Pancreas (tissue), 10 donors: Measurements from ENCODE around the gene PRR20A. TPM values are rescaled to one million over a fixed set of nuclear protein-coding genes. Genes with fewer than 3 reads are reported as not detected.
"Not testable (repeated sequence)": the region's sequence is repeated elsewhere in the genome, so short reads cannot be mapped to it uniquely, and the experiment has no call there.

ENCODE experiments used
- ATAC-seq, 4 donors: fragments of 200-7000 bp; cut with Tn5 transposase; one replicate each; pipeline versions ENCODE4 v1.8.0 to v1.9.1; 2020; ENCODE audit warnings: mild to moderate bottlenecking in 4 of 4, moderate library complexity in 4 of 4
- DNase-seq, 6 donors: peaks; one replicate each; pipeline ENCODE4 v3.0.0-alpha.2; 2020
- FAIRE-seq: peaks from 2 replicates; lab custom pipeline; 2012; peaks lifted over from hg19 to GRCh38; lab: Jason Lieb, UNC
- H3K27ac ChIP-seq, 4 donors: fragments of 200-600 bp; sonication (generic); 1 replicate in 3 of 4; 2 replicates in 1 of 4; pipeline versions ENCODE4 v1.5.0 to v1.8.0; 2020
- H3K27me3 ChIP-seq, 4 donors: fragments of 200-600 bp; one replicate each; pipeline ENCODE4 v1.8.0; 2021
- H3K36me3 ChIP-seq, 3 donors: fragments of 200-600 bp; sonication (generic) in 1 of 3; one replicate each; pipeline versions ENCODE4 v1.5.0 to v1.8.0; 2020 to 2021
- H3K4me1 ChIP-seq, 3 donors: fragments of 200-600 bp; one replicate each; pipeline ENCODE4 v1.8.0; 2021
- H3K4me3 ChIP-seq, 4 donors: fragments of 200-600 bp; sonication (generic) in 2 of 4; one replicate each; pipeline versions ENCODE4 v1.5.0 to v1.8.0; 2020 to 2021
- H3K9me3 ChIP-seq, 4 donors: fragments of 200-600 bp; one replicate each; pipeline ENCODE4 v1.8.0; 2021
- CTCF ChIP-seq, 4 donors: fragments of 200-600 bp; sonication (generic) in 3 of 4; IDR thresholded peaks; one replicate each; pipeline versions ENCODE4 v1.5.0 to v1.8.0; 2021; ENCODE audit warnings: antibody characterized with exemption in 4 of 4
- WGBS, 2 donors: extraction: QIAGEN DNeasy Blood & Tissue Kit; methylation state at CpG; one replicate each; pipeline ENCODE4 v1.1.7; 2013; 5-methylcytosine and 5-hydroxymethylcytosine counted together
- intact Hi-C, 3 donors: fragments of 100-400 bp; cut with DNase I; formaldehyde crosslinking; loops; one replicate each; pipeline versions ENCODE4 v1.11.1 to v1.14.2; 2022
- polyA plus RNA-seq, 2 donors: library from polyadenylated mRNA; stranded (reverse); fragments of 200-250 nt; gene quantifications; one replicate each; pipeline ENCODE4 v1.2.3, GENCODE V29; 2013
- total RNA-seq, 6 donors: library from RNA; stranded (reverse); fragmentation: NEBNext Ultra II Directional in 4 of 6; extraction: Animal tissue kit (Norgen Biotek cat#: 25700) in 4 of 6; gene quantifications; one replicate each; pipeline versions ENCODE4 v1.2.1 to v1.2.4, GENCODE V29; 2021 to 2023
- donor health status: healthy with polysubstance abuse.
- donor health status: DM: no; HTN: no; CAD: no; lungs with moderate emphysema.
- donor health status: DM: no; HTN: no; CAD: no.
- donor health status: control.
- donor health status: control.
- donor health status: Bipolar disorder and iron deficiency.
- donor health status: DM: yes; HTN: yes; CAD: no.
- donor health status: DM: no; HTN: no; CAD: no.
- donor health status: DM: no; HTN: no; CAD: no.
- donor health status: DM: yes; HTN: yes; CAD: no.

The PRR20A gene
- total and polyA plus RNA-seq, 8 donors = not detected

GRCh38 chr13:57137585-57137984 lies 3.1 kb upstream of the PRR20A start:
- intact Hi-C loops = no loop called here
- no peak for FAIRE-seq
- no peak for TF ChIP-seq CTCF (IDR thresholded peaks at IDR 0.05)
- H3K27ac ChIP-seq = no peak overlapping the region
- no peaks in the 10 kb centered on the region for H3K4me1 ChIP-seq
- DNase-seq = no peak
- H3K27me3 ChIP-seq = no peaks in the 10 kb centered on the region
- no peak for ATAC-seq
- H3K4me3 ChIP-seq = no peak overlapping the region
- H3K9me3 ChIP-seq = no peaks in the 10 kb centered on the region
- WGBS, 2 donors = 27 to 29% methylated on average over 4 of the region's 4 CpGs
- no peaks in the 10 kb centered on the region for H3K36me3 ChIP-seq

- H3K4me3 ChIP-seq = no peak overlapping the region
- DNase-seq (no peak), FAIRE-seq (no peak), ATAC-seq (no peak)
- H3K27me3 ChIP-seq = no peaks in the 10 kb centered on the region
- H3K4me1 ChIP-seq = no peaks in the 10 kb centered on the region
- H3K36me3 ChIP-seq = no peaks in the 10 kb centered on the region
- intact Hi-C loops = no loop called here
- 67 to 81% methylated on average over 5 of the region's 5 CpGs for WGBS, 2 donors
- no peak for TF ChIP-seq CTCF (IDR thresholded peaks at IDR 0.05)
- no peak overlapping the region for H3K27ac ChIP-seq
- H3K9me3 ChIP-seq = no peaks in the 10 kb centered on the region
These were observed 1.7 kb upstream of the PRR20A start for GRCh38 chr13:57138988-57139387.

GRCh38 chr13:57139781-57140180 lies 937 bp upstream of the PRR20A start:
- ATAC-seq, H3K36me3 ChIP-seq, H3K27ac ChIP-seq, H3K27me3 ChIP-seq, FAIRE-seq, H3K4me1 ChIP-seq, H3K4me3 ChIP-seq, intact Hi-C loops, H3K9me3 ChIP-seq: not testable (repeated sequence)
- peak in 1 of 6 donors; percentile 24 for DNase-seq
- 76 to 90% methylated on average over 4 to 7 of the region's 18 CpGs for WGBS, 2 donors

- WGBS, 2 donors = no CpG with 5 or more reads among the region's 22 CpGs
- H3K36me3 ChIP-seq, H3K9me3 ChIP-seq, H3K4me1 ChIP-seq, DNase-seq, ATAC-seq, intact Hi-C loops, H3K27ac ChIP-seq, FAIRE-seq, H3K4me3 ChIP-seq, H3K27me3 ChIP-seq: not testable (repeated sequence)
These were observed 6.5 kb downstream of the PRR20A start, which contains the start of gene PRR20B for GRCh38 chr13:57147188-57147587. TSS of gene PRR20B (plus strand) at chr13:57147488. CDS start at chr13:57147875, 387 bp downstream.

- H3K36me3 ChIP-seq, H3K27me3 ChIP-seq, ATAC-seq, DNase-seq, FAIRE-seq, H3K4me1 ChIP-seq, H3K4me3 ChIP-seq, H3K9me3 ChIP-seq, intact Hi-C loops, H3K27ac ChIP-seq: not testable (repeated sequence)
- whole genome bisulfite sequencing, 2 donors = 83 to 91% methylated on average over 6 of the region's 14 CpGs
These were observed 7.4 kb downstream of the PRR20A start for GRCh38 chr13:57148106-57148505.

GRCh38 chr13:57153761-57154160 lies 13.0 kb downstream of the PRR20A start, which contains the start of gene PRR20C:
TSS of gene PRR20C (plus strand) at chr13:57154061. CDS start at chr13:57154448, 387 bp downstream.
- intact Hi-C loops, FAIRE-seq, ATAC-seq, H3K9me3 ChIP-seq, H3K27ac ChIP-seq, H3K4me3 ChIP-seq, H3K27me3 ChIP-seq, H3K36me3 ChIP-seq, DNase-seq, H3K4me1 ChIP-seq: not testable (repeated sequence)
- WGBS, 2 donors = no CpG with 5 or more reads among the region's 22 CpGs

- FAIRE-seq, H3K4me3 ChIP-seq, H3K36me3 ChIP-seq, H3K27me3 ChIP-seq, intact Hi-C loops, DNase-seq, H3K27ac ChIP-seq, ATAC-seq, H3K4me1 ChIP-seq, H3K9me3 ChIP-seq: not testable (repeated sequence)
- WGBS, 2 donors = no CpG with 5 or more reads among the region's 22 CpGs
These were observed 19.6 kb downstream of the PRR20A start, which contains the start of gene PRR20D for GRCh38 chr13:57160332-57160731. TSS of gene PRR20D (plus strand) at chr13:57160632. CDS start at chr13:57161019, 387 bp downstream.

GRCh38 chr13:57166897-57167296 lies 26.2 kb downstream of the PRR20A start, which contains the start of gene PRR20E:
TSS of gene PRR20E (plus strand) at chr13:57167197. CDS start at chr13:57167584, 387 bp downstream.
- DNase-seq, H3K9me3 ChIP-seq, H3K4me3 ChIP-seq, H3K27ac ChIP-seq, H3K36me3 ChIP-seq, ATAC-seq, intact Hi-C loops, H3K4me1 ChIP-seq, FAIRE-seq, H3K27me3 ChIP-seq: not testable (repeated sequence)
- WGBS, 2 donors = no CpG with 5 or more reads among the region's 22 CpGs
